HL-60 (cell line): ENCODE data around the gene ASCL1.

Experiments used
- DNase-seq, 2 experiments: peaks; one replicate each; pipeline ENCODE4 v3.0.0-alpha.2; 2010 to 2020; ENCODE audit warnings: low read depth in 1 of 2, low spot score in 1 of 2
- H3K27ac ChIP-seq: fragments of 250-450 bp; sonication (Bioruptor Pico); replicated peaks from 2 replicates; pipeline ENCODE4 v1.5.1; 2020; ENCODE audit warnings: mild to moderate bottlenecking, moderate library complexity
- H3K27me3 ChIP-seq: fragments of 250-450 bp; sonication (Bioruptor Pico); 2 replicates; pipeline ENCODE4 v1.5.1; 2021; ENCODE audit warnings: mild to moderate bottlenecking, moderate library complexity; ENCODE audit not compliant: insufficient read depth, poor library complexity, severe bottlenecking
- H3K4me3 ChIP-seq: replicated peaks from 2 replicates; pipeline ENCODE4 v1.5.1; 2011; ENCODE audit warnings: mild to moderate bottlenecking, control low read depth, low read length; ENCODE audit not compliant: insufficient read depth
- GABPA ChIP-seq: IDR thresholded peaks from 2 replicates; pipeline ENCODE4 v1.6.1; 2012; ENCODE audit warnings: low read depth
- POLR2AphosphoS5 ChIP-seq: IDR thresholded peaks from 2 replicates; pipeline ENCODE4 v1.6.1; 2012; ENCODE audit warnings: low read depth
- SPI1 ChIP-seq: IDR thresholded peaks from 2 replicates; pipeline ENCODE4 v1.6.1; 2012; ENCODE audit warnings: low read depth, mild to moderate bottlenecking, borderline replicate concordance
- TF ChIP-seq, protein P1 (sequence below): IDR thresholded peaks from 2 replicates; pipeline ENCODE4 v1.6.1; 2012; ENCODE audit warnings: low read depth; ENCODE audit not compliant: insufficient replicate concordance
- TF ChIP-seq, protein P2 (sequence below): IDR thresholded peaks from one replicate; pipeline ENCODE4 v1.5.1; 2011; ENCODE audit warnings: low read length, control low read depth, inconsistent platforms; ENCODE audit not compliant: insufficient read depth

Gene ASCL1

DNA sequence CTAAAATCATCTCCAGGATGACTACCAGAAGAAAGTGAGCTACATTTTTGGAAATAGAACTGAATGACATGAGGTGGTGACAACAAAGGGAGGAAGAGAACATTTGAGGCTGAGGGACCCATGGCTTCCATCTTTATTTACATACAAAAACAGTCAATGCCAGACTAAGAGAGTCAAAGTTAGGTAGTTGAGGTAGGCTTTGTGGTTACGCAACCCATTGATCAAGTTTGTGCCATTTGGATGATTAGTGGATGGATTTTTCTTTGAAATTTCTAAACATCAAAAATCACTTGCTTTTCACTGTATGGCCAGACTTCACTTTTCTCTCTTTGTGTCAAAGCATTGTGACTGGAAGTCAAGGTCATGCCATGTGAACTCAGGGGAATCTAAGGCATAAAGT is 22.9 kb downstream of the ASCL1 start:
- no peak for DNase-seq
- no peaks in the 10 kb centered on the region for H3K27me3 ChIP-seq
- no peak overlapping the region for H3K27ac ChIP-seq
- no peak for TF ChIP-seq SPI1
- TF ChIP-seq, protein P1, sequence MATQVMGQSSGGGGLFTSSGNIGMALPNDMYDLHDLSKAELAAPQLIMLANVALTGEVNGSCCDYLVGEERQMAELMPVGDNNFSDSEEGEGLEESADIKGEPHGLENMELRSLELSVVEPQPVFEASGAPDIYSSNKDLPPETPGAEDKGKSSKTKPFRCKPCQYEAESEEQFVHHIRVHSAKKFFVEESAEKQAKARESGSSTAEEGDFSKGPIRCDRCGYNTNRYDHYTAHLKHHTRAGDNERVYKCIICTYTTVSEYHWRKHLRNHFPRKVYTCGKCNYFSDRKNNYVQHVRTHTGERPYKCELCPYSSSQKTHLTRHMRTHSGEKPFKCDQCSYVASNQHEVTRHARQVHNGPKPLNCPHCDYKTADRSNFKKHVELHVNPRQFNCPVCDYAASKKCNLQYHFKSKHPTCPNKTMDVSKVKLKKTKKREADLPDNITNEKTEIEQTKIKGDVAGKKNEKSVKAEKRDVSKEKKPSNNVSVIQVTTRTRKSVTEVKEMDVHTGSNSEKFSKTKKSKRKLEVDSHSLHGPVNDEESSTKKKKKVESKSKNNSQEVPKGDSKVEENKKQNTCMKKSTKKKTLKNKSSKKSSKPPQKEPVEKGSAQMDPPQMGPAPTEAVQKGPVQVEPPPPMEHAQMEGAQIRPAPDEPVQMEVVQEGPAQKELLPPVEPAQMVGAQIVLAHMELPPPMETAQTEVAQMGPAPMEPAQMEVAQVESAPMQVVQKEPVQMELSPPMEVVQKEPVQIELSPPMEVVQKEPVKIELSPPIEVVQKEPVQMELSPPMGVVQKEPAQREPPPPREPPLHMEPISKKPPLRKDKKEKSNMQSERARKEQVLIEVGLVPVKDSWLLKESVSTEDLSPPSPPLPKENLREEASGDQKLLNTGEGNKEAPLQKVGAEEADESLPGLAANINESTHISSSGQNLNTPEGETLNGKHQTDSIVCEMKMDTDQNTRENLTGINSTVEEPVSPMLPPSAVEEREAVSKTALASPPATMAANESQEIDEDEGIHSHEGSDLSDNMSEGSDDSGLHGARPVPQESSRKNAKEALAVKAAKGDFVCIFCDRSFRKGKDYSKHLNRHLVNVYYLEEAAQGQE, result no peak
- TF ChIP-seq POLR2AphosphoS5, result no peak
- TF ChIP-seq, protein P2, sequence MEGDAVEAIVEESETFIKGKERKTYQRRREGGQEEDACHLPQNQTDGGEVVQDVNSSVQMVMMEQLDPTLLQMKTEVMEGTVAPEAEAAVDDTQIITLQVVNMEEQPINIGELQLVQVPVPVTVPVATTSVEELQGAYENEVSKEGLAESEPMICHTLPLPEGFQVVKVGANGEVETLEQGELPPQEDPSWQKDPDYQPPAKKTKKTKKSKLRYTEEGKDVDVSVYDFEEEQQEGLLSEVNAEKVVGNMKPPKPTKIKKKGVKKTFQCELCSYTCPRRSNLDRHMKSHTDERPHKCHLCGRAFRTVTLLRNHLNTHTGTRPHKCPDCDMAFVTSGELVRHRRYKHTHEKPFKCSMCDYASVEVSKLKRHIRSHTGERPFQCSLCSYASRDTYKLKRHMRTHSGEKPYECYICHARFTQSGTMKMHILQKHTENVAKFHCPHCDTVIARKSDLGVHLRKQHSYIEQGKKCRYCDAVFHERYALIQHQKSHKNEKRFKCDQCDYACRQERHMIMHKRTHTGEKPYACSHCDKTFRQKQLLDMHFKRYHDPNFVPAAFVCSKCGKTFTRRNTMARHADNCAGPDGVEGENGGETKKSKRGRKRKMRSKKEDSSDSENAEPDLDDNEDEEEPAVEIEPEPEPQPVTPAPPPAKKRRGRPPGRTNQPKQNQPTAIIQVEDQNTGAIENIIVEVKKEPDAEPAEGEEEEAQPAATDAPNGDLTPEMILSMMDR, result no peak
- TF ChIP-seq GABPA, result no peak
- H3K4me3 ChIP-seq, result no peak overlapping the region

DNA sequence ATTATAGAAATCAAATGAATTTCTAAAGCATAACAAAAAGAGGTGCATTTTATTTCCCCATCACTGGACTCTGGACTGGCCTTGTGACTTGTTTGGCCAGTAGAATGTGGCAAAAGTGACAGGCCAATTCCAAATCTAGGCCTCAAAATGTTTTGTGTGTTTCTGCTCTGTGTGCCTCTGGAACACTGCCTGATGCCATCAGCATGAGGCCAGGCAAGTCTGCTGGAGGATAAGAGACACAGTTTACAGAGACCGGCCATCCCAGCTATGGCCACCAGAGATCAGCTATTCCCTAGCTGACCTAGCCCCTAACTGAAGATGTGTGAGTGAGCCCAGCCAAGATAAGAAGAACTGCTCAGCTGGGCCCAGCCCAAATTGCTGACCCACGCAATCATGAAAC is 32.9 kb downstream of the ASCL1 start:
- no peaks in the 10 kb centered on the region for H3K27me3 ChIP-seq
- no peak for TF ChIP-seq GABPA
- no peak for TF ChIP-seq POLR2AphosphoS5
- TF ChIP-seq SPI1, result no peak
- TF ChIP-seq, protein P1, result no peak
- TF ChIP-seq, protein P2, result no peak
- no peak overlapping the region for H3K4me3 ChIP-seq
- H3K27ac ChIP-seq, result no peak overlapping the region
- no peak for DNase-seq

DNA sequence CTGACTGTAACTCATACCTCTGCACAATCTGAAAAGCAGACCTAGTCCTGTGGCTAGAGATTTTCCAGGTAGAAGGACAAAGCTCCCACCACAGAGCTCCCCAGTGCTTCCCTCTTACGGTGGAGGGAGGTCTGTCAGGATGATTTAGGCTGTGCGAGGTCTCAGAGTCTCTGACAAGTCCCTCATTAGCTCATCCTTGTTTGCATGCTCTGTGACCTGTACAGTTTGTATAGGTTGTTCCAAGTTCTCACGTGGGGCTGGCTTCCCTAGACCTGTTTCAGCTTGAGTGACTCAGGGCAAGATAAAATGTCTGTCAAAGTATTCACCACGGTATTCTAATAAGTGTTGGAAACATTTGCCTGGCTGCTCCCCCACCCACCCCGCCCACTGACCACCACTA is 34.8 kb downstream of the ASCL1 start:
- Histone ChIP-seq H3K27ac (no peak overlapping the region), H3K27me3 (no peaks in the 10 kb centered on the region), H3K4me3 (no peak overlapping the region)
- no peak for DNase-seq
- TF ChIP-seq GABPA, result no peak

DNA sequence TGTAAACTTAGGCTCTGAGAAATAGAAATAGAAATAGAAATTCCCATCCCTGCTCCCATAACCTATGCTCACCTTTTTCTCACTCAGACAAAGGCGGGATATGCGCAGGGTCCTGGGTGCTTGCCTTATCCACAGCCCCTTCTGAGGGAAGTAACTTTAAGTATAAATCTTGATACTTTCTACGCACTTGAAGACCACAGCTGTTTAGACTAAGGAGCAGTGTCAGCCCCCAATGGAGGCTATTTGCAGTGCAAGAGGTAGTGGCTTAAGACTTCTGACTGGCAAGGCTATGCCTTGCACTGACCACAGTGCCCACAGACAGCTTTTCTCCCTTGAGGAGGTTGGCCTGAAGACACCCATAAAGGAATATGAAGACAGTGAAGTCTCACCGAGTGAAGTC is 35.2 kb downstream of the ASCL1 start:
- Histone ChIP-seq H3K4me3 (no peak overlapping the region), H3K27me3 (no peaks in the 10 kb centered on the region), H3K27ac (no peak overlapping the region)
- no peak for DNase-seq
- TF ChIP-seq, protein P1, result no peak
- TF ChIP-seq SPI1 (no peak), GABPA (no peak)
- TF ChIP-seq, protein P2, result no peak
